Activated CD8-positive, alpha-beta memory T cell treated with anti-CD3 and anti-CD28 coated beads, Interleukin-2, amount 50 U/mL, for 4 hours (primary cell): ENCODE measurements around the gene RBM19.

Experiments
- DNase-seq: peaks from one replicate; pipeline ENCODE4 v3.0.0-alpha.2; 2020

The RBM19 gene

GRCh38 chr12:113950873-113951272 lies 15.3 kb downstream of the RBM19 start:
- DNase-seq = no peak

GRCh38 chr12:113949321-113950305 lies 16.5 kb downstream of the RBM19 start:
- no peak for DNase-seq

GRCh38 chr12:113948151-113948914 lies 17.8 kb downstream of the RBM19 start:
- DNase-seq = no peak

- no peak for DNase-seq
Measured at GRCh38 chr12:113946175-113946574, 19.9 kb downstream of the RBM19 start.

GRCh38 chr12:113945174-113946173 lies 20.7 kb downstream of the RBM19 start:
- DNase-seq = no peak

- no peak for DNase-seq
Measured at GRCh38 chr12:113942209-113942608, 23.9 kb downstream of the RBM19 start.

- DNase-seq = no peak
Measured at GRCh38 chr12:113941208-113941486, 25.0 kb downstream of the RBM19 start.

GRCh38 chr12:113940357-113941207 lies 25.5 kb downstream of the RBM19 start:
- no peak for DNase-seq

GRCh38 chr12:113939867-113940266 lies 26.3 kb downstream of the RBM19 start:
- DNase-seq = no peak

- DNase-seq = no peak
Measured at GRCh38 chr12:113938471-113938870, 27.7 kb downstream of the RBM19 start.

GRCh38 chr12:113936460-113936859 lies 29.7 kb downstream of the RBM19 start:
- DNase-seq = no peak

- no peak for DNase-seq
Measured at GRCh38 chr12:113935459-113935858, 30.7 kb downstream of the RBM19 start.

GRCh38 chr12:113934946-113935345 lies 31.2 kb downstream of the RBM19 start:
- no peak for DNase-seq

- no peak for DNase-seq
Measured at GRCh38 chr12:113934060-113934814, 31.9 kb downstream of the RBM19 start.

GRCh38 chr12:113933201-113933786 lies 32.8 kb downstream of the RBM19 start:
- DNase-seq = no peak

- no peak for DNase-seq
Measured at GRCh38 chr12:113932381-113933196, 33.5 kb downstream of the RBM19 start.

- no peak for DNase-seq
Measured at GRCh38 chr12:113931517-113931916, 34.6 kb downstream of the RBM19 start.

- no peak for DNase-seq
Measured at GRCh38 chr12:113930249-113930648, 35.9 kb downstream of the RBM19 start.

- DNase-seq = no peak
Measured at GRCh38 chr12:113929312-113929989, 36.7 kb downstream of the RBM19 start.
